CD4-positive, alpha-beta T cell treated with Interleukin-10 for 1 hour (primary cell): ENCODE data around the gene SYTL3.
A peak's percentile ranks its signal among the peaks of the same experiment; 100 is the strongest.
"Not testable (repeated sequence)": the region's sequence is repeated elsewhere in the genome, so short reads cannot be mapped to it uniquely, and the experiment has no call there.

Experiments
- DNase-seq: peaks from one replicate; pipeline ENCODE4 v3.0.0-alpha.2; 2020

SYTL3 gene

DNA sequence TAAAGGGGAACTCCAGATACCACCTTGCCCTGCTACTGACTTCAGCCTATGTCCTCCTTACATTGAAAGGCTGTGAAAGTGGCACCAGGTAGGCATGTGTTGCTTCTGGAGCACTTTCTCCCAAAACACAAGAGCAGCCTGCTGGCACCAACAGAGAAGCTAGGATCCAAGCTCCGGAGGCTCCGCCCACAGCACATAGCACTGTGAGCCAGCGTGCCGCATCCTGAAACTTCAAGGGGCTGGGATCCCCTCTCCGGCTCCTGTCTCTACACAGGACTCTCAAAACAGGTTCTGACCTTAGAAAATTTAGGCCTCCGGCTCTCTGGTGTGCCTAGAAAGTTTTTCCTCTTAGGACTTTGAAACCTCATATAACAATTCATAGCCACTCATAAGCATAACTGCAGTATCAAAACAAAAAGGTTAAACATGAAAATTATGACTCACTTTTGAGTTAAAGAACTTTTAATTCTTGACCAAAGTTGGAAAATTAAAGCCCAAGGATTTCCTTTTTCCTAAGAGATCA, 128.2 kb downstream of the SYTL3 start:
- DNase-seq: no peak

DNA sequence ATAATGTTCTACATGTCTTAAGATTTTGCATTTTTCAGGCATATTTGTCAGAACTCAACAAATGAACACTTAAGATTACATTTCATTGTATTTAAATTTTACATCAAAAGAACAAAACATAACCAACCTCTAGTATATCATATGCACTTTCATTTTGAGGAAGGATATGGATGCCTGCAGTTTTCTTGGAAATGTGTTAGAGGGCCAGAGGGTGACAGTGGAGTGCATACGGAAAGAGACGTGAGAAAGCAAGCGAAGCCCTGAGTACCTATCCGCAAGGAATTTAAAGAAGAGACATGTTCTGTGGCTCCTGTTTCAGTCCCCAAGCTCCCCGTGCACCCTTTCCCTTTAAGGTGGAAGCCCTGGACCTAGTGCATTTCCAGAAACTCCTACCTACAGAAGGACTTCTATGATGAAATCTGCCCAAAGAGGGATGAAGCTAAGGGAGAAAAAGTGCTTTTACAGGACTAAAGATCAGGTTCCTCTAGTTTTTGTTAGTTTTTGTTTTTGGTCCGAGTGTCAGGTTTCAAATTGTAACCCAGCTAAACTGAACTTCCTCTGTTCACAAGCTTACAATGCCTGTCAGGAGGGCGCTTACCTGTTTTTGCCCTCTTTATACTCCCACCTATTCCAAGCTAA, 130.5 kb downstream of the SYTL3 start:
- DNase-seq: no peak

DNA sequence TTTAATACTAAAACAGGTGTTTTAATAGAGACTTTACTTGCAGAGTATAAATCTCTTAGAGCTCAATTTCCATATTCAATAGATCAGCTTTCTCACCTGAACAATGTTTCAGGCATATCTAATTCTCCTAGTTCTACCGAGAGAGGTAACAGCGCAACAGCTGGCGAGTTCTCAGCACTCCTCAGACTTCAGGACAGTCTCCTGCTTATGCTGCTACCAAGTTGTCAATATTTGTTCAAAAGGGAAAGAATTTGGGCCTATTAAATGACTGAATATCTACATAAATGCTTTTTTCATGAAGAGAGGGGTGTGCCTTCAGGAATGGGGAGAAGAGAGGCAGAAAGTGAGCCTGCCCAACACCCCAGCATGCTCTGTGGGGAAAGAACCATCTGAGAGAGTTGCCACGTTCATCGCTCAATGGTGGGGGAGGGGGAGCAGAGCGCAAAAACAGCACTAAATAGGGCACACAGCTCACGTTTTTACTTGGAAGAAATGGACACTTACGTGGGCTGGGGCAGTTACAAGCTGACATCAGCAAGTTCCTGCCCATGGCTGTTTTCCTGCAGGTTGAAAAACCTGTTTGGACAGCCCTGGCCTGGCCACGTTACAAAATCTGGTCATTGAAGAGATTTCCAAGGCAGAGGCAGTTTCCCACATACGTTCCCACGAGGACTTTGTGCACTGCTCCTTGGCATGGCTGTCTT, 131.3 kb downstream of the SYTL3 start:
- DNase-seq: no peak

DNA sequence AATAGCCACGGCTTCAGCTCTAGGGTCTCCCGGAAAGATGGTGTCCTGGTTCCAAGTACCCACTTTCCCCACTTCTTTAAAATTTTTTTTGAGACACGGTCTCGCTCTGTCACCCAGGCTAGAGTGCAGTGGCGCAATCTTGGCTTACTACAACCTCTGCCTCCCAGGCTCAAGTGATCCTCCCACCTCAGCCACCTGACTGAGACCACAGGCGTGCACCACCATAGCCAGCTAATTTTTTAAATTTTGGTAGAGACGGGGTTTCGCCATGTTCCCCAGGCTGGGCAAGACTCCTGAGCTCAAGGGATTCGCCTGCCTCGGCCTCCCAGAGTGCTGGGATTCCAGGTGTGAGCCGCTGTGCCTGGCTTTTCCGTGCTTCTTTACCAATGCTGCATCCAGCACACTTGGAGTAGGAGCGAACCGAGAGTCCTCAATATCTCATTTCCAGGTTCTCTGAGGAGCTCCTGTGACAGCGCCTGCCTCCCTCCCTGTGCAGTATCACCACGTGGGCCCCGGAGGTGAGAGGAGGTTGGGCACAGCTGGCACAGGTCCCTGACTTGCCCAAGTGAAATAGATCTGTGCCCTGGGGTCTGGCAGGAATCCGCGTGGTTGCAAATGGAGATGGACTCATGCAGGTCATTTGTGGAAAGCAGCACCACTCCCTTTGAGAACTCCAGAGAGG, 132.0 kb downstream of the SYTL3 start:
- DNase-seq: no peak

DNA sequence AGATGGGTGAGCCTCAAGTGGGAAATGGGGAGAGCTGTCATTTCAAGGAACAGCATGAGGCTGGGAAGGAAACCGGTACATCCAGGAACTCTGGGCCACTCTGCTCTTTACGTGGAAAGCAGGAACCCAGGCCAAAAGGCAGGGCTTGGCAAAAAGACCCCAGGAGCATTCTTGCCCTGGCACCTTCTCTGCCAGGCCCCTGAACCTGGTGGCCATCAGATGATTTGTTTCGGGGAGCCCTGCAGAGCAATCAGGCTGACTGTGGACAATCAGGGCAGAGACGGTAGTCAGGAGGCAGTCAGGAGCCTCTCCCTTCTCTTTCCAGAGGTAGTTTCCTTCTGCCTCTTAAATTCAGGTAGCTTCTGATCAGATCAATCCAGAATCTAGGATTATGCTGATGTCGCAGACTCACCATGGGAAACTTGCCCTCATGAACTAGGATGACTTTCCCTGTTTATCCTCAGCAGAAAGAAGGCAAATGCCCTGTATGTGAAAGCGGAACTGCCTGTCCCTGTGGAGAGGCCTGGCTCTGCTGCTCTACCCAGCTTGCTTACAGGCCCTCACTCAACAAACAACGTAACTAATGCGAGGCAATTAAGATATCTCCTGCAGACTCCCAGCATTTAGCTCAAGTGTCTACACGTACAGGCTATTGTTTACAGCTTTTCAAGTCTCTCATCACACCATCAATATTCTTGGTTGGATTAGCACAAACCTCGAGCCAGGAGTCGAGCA, 132.7 kb downstream of the SYTL3 start:
- no peak for DNase-seq

DNA sequence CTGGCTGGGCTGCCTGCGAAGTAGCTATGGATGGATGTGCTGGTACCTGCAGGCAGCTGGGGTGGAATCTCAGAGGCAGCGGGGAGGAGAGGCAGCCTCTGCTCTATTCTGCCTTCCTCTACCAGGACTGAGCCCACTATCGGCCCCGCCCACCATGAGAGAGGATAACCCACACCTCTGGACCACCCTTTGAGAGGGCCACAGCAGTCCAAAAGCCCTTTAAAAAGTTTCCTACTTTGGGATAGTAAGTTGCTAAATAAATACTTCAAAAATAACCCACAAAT, 133.3 kb downstream of the SYTL3 start:
- no peak for DNase-seq

DNA sequence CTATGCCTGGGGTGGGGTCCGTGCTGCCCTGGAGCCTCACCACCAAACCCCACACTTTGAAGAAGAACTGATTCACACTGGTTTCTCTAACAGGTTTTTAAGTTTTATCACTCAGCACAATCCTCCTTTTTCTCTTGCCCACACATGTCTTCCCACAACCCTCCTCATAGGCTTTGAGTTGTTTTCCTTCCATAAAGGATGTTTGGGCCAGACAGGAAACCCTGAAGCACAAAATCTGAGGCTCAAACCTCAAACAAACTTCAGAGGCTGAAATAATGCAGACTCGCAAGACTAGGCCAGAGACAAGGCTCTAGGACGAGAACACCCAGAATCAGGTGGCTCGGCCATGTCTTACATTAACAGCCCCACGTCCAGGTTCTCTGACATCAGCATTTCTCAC, 134.0 kb downstream of the SYTL3 start:
- DNase-seq: no peak

DNA sequence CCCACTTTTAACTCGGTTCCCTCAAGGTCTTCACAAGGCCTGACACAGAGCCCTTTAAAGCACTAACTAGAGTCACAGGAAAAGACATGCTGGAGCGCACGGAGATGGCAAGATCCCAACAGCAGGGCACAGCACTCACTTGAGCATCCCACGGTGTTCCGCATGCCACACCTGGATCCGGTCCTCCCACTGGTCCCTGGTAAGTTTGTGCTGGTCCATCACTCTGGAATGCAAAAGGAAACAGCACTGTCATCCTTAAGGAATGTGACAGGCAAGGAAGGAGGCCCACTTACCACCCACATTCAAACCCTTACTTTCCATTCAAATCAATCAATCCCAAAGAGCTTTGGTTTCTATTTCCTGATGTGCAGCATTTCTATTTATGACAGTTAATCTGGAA, 134.7 kb downstream of the SYTL3 start:
- no peak for DNase-seq

DNA sequence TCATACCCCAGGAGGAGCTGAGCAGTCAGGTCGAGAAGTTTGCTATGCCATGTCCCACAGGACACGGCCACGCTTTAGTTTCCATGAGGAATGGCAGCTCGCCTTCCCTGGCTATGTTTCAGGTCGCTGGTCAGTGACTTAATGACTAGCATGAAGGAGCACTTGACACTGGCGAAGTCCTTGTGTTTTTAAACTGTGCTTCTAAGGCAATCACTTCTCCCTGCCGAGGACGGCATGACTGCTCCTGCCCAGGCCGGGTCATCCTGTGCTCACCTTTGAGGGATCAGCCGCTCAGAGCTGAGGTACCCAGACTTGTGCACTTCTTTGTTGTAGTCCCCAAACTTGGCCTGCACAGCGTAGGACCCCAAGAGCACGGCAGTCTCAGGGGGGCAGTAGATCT, 135.2 kb downstream of the SYTL3 start:
- DNase-seq: no peak

DNA sequence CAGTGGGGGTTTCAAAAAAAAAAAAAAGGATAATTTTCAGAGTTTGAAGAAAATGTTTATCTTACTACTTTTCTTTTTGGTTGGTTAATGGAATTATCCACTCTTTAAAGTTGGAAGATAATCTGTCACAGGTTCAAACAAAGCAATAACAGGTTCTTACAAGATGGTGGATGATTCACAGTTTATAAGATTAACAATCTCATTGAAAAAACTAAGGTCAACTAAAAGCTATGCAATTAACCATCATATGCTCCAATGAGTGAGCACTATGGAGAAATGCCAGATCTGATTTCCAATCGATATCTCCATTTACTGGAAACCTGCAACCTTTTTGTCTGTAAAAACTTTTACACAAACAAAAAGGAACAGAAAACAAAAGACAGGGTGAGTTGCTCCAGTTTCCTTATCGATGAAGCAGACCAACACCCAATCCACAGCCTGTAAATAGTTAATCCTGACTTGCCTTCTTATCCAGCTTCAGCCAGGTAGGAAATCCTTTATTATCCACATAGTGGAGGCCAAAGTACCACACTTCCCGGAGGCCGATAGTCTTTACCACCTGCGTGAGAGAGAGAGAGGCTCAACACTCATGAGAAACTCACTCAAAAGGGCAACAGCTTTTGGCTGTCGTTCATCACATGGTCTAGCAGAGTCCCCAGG, 136.9 kb downstream of the SYTL3 start:
- no peak for DNase-seq

DNA sequence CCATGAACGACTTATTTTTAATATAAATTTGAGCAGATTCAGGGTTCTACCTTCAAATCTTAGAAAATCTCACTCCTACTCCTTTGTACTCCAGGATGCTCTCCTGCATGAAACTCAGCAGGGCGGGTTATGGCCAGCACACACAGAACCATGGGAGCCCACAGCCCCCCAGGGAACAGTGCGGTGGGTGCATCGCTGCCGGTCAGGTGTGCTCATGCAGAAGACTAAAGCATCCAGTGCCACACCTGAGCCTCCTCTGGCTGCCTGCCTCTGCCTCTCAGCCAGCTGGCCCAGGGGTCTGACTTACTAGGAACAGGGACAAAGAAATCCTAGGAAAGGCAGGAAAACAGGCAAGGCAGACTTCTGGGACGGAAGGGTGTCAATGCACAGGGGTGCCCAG, 137.5 kb downstream of the SYTL3 start:
- DNase-seq: no peak

DNA sequence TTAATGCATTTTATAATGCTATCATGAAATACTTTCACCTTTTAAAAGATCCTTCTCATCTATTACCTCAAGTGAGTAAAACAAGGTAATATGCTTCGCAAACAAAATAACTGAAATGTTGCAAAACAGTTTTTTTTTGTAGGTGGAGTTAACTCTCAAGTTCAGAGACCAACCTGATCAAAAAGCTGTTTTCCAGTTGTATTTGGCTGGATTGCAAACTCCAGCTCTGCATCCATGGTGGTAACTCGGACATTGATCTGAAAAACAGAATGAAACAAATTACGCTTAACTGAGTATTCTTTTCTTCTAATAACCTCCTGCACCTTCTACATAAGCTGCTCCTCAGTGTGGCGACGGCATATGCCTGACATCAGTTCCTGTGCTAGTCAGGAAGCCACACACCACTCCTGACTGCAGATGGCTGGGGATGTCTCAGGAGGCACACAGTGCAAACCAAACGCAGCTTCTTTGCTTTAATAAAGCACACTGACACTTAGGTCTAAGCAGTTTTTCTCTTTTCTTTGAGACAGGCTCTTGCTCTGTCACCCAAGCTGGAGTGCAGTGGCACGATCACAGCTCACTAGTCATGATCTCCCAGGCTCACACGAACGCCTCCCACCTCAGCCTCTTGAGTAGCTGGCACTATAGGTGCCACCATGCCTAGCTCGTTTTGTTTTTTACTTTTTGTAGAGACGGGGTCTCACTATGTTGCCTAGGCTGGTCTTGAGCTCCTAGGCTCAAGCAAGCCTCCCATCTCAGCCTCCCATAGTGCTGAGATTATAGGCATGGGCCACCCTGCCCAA, 139.5 kb downstream of the SYTL3 start:
- DNase-seq: peak; percentile 77

DNA sequence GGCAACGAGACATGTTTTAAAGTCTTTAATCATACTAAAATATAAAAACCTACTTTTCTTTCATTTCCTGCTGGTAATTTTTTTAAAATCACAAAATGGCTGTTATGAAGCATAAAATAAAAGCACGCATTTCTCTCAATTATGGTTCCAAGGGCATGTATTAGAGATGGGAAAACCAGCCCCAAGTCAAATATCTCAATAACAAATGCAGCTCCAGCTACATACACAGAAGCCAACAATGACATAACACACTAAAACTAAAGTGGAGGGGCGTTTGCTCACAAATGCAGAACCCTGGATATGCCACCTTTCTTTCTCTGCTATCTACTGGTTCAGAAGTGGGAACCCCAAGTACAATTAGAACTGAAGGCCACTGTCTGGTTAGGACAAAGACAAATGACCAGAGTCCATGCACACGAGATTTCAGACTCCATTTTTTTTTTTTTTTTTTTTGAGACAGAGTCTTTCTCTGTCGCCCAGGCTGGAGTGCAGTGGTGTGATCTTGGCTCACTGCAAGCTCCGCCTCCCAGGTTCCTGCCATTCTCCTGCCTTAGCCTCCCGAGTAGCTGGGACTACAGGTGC, 141.5 kb downstream of the SYTL3 start:
- no peak for DNase-seq

DNA sequence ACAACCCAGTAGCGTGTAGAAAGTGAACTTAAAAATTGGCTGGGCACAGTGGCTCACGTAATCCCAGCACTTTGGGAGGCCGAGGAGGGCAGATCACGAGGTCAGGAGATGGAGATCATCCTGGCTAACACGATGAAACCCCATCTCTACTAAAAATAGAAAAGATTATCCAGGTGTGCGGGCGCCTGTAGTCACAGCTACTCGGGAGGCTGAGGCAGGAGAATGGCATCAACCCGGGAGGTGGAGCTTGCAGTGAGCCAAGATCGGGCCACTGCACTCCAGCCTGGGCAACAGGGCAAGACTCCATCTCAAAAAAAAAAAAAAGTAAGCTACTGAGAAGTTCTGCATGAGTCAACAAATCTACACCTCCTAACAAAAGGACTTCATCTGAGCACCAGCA, 142.7 kb downstream of the SYTL3 start:
- DNase-seq: not testable (repeated sequence)

DNA sequence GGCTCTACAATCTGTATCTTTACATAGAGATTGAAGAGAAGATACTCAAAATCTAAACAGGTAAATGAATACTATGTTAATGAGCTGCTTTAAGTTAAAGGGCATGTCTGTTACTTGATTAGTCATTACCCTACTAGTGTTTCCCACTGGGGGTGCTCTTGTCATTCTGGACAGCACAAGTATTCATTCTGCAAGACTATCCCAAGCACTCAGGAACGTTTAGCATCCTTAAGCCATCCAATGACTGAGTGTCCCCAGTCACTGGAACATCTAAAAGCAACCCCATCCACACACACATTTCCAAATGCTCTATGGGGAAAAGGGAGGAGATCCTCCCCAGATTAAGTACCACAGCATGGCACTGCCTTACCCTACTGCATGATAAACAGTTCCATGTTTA, 143.6 kb downstream of the SYTL3 start:
- DNase-seq: peak; percentile 60

DNA sequence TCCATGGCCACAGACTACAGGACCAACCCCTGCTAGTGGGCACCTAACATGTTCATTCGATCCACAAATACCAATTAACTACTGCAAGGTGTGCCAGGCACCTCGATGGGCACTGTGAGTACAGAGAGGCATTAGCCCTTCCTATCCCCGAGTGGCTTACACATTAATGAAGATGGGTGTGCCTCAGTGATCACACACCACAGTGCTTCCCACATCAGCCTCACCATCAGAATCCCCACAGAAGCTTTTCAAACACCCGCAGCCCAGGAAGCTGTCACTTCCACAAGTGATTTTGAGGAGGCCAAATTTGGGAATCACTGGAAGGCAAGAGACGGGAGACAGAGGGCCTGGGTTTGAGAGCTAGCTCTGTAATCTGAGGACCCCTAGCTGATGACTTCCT, 145.7 kb downstream of the SYTL3 start:
- DNase-seq: no peak

DNA sequence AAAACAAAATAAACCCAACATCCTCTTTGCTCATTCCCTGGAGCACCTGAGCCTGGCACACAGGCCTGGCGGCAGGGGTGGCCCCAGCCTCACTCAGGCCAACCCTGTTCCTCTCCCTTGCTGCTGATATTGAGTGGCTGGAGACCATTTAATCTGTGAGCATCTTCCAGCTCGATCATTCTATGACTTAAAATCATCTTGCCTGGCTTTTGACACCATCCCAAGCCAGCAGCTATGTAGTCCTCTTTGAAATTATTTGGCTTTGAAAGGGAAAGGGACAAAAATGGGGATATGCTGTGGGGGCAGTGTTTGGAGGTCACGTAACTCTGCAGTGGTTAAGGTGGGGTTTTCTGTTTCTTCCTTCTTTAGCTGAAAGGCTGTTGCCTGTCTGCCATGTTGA, 146.5 kb downstream of the SYTL3 start:
- no peak for DNase-seq

DNA sequence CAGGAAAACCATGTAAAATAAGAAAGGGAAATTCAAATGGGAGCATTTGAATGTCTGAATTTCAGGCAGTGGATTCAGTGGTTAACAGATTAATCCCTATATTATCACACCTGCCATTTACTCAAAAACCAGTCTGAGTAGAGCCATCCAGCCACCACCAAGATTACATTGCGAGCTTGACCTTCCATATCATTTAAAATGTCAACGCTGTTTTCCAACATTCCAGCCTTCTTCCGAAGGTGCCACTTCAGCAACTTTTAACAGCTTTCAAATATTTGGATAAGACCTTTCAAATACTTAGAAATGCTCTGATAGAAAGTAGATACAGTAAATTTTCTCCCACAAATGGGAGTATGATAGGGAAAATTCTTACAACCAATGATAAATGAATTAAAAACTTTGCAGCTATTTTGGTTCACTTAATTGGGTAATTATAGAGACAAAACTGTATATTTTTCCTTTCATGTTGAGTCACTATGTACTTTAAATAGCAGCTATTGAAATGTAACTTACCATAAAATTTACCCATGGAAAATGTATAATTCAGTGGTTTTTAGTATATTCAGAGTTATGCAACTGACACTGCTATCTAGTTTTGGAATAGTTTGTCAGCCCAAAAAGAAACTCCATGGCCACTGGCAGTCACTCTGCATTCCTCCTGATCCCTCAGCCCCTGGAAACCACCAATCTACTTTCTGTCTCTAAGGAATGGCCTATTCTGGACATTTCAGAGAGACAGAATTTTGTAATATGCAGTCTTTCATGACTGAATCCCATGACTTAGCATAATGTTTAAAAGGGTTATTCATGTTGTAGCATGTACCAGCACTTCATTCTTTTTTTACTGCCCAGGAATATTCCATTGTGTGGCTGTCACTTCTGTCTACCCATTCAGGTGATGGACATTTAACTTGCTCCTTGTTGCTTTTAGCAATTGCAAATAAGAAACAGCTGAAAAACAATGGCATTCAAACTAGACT, 147.8 kb downstream of the SYTL3 start:
- DNase-seq: no peak

DNA sequence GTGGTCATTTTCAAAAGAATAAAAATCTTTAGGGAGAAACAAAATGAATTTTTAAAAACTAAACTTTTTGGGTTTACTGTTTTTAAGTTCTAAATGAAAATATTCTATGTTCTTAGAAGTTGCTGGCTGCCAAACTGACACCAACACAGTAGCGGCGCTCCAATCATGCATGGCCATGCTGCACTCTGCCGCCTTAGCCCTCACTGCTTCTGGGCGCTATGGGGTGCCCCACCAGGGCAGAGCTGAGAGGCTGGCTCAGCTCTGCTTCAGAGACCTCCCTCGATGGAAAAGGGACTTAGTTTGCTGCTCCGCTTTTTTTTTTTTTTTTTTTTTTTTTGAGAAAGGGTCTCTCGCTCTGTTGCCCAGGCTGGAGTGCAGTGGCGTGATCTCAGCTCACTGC, 148.5 kb downstream of the SYTL3 start:
- no peak for DNase-seq

DNA sequence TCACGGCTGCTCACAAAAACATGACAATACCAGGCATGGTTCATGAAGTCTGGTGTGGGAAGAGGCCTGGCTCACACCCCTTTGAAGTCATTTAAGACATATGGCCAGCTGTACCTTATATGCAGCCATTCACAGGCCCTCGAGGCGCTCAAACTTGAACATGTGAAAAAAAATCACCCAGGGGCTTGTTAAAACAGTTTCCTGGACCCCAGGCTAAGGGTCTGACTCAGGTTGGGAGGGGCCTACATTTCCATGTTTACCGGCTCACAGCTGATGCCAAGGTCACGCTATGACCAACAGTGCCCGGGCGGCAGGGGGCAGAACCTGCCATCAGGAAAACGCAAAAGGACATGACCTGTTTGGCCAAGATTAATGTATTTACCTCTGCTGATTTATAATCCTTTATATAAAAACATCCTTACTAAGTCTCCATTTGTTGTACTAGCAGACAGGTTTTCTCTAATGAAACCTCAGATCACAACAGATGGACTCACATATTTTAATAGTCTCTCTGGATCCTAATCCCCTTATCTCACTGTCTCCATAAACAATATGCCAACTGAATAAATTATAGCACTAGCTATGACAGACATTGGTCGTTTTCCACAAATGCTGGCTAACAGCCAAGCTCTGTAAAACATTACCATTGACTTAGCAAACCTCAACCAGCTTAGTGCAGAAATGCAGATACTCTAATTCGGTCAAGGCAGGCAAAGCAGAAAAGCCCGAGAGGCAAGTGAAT, 149.4 kb downstream of the SYTL3 start:
- no peak for DNase-seq
